H9 (cell line): ENCODE measurements around the gene PDE3A. TPM values are rescaled to one million over a fixed set of nuclear protein-coding genes. Genes with fewer than 3 reads are reported as not detected.

ENCODE experiments used
- DNase-seq: peaks from one replicate; pipeline ENCODE4 v3.0.0-alpha.2; 2017
- H2AFZ ChIP-seq: one replicate; pipeline ENCODE4 v1.6.1; 2013; ENCODE audit warnings: mild to moderate bottlenecking, low read length, control low read depth, moderate library complexity
- H2AK5ac ChIP-seq: 2 replicates; pipeline ENCODE4 v1.6.1; 2013; ENCODE audit warnings: low read length, control low read depth, mixed read lengths; ENCODE audit not compliant: insufficient read length
- H2BK120ac ChIP-seq: one replicate; pipeline ENCODE4 v1.6.1; 2013; ENCODE audit warnings: low read depth, mild to moderate bottlenecking, low read length, control low read depth, inconsistent platforms; ENCODE audit not compliant: poor library complexity, severe bottlenecking
- H2BK12ac ChIP-seq: 2 replicates; pipeline ENCODE4 v1.6.1; 2013; ENCODE audit warnings: low read length, control low read depth, mixed read lengths, low read depth; ENCODE audit not compliant: insufficient read length
- H2BK15ac ChIP-seq: 2 replicates; pipeline ENCODE4 v1.6.1; 2013; ENCODE audit warnings: low read depth, low read length, control low read depth
- H2BK20ac ChIP-seq: one replicate; pipeline ENCODE4 v1.6.1; 2013; ENCODE audit warnings: low read depth, mild to moderate bottlenecking, low read length, control low read depth, inconsistent platforms; ENCODE audit not compliant: poor library complexity, severe bottlenecking
- H2BK5ac ChIP-seq: 2 replicates; pipeline ENCODE4 v1.6.1; 2013; ENCODE audit warnings: low read length, control low read depth, mixed read lengths; ENCODE audit not compliant: insufficient read length
- H3K14ac ChIP-seq: 2 replicates; pipeline ENCODE4 v1.6.1; 2013; ENCODE audit warnings: low read length, control low read depth; ENCODE audit not compliant: insufficient read depth
- H3K18ac ChIP-seq: 2 replicates; pipeline ENCODE4 v1.6.1; 2013; ENCODE audit warnings: low read depth, mild to moderate bottlenecking, mixed read lengths, low read length, control low read depth; ENCODE audit not compliant: insufficient read length
- H3K23ac ChIP-seq: 2 replicates; pipeline ENCODE4 v1.6.1; 2013; ENCODE audit warnings: low read length, control low read depth, mixed read lengths, low read depth; ENCODE audit not compliant: insufficient read length
- H3K23me2 ChIP-seq: 2 replicates; pipeline ENCODE4 v1.6.1; 2013; ENCODE audit warnings: low read depth, mild to moderate bottlenecking, mixed read lengths, low read length, control low read depth; ENCODE audit not compliant: insufficient read length, poor library complexity, severe bottlenecking
- H3K27ac ChIP-seq: 2 replicates; pipeline ENCODE4 v1.5.1; 2013; ENCODE audit warnings: low read length, control low read depth, mixed read lengths, low read depth; ENCODE audit not compliant: insufficient read length
- H3K27me3 ChIP-seq: 2 replicates; pipeline ENCODE4 v1.6.1; 2013; ENCODE audit warnings: low read length, control low read depth, inconsistent platforms; ENCODE audit not compliant: insufficient read depth
- H3K4ac ChIP-seq: 2 replicates; pipeline ENCODE4 v1.6.1; 2013; ENCODE audit warnings: low read depth, mild to moderate bottlenecking, control low read depth, inconsistent platforms, low read length, moderate library complexity
- H3K4me1 ChIP-seq: 2 replicates; pipeline ENCODE4 v1.6.1; 2013; ENCODE audit warnings: low read length, control low read depth, inconsistent platforms; ENCODE audit not compliant: insufficient read depth
- H3K4me2 ChIP-seq: 2 replicates; pipeline ENCODE4 v1.6.1; 2013; ENCODE audit warnings: low read length, control low read depth, mixed read lengths; ENCODE audit not compliant: insufficient read length, insufficient read depth
- H3K56ac ChIP-seq: 2 replicates; pipeline ENCODE4 v1.6.1; 2013; ENCODE audit warnings: low read depth, mild to moderate bottlenecking, mixed read lengths, low read length, control low read depth; ENCODE audit not compliant: insufficient read length
- H3K79me1 ChIP-seq: 2 replicates; pipeline ENCODE4 v1.6.1; 2013; ENCODE audit warnings: low read depth, mild to moderate bottlenecking, moderate library complexity, low read length, control low read depth, inconsistent platforms; ENCODE audit not compliant: insufficient read depth, poor library complexity, severe bottlenecking
- H3K79me2 ChIP-seq: 2 replicates; pipeline ENCODE4 v1.6.1; 2013; ENCODE audit warnings: low read length, control low read depth, inconsistent platforms; ENCODE audit not compliant: insufficient read depth
- H3K9ac ChIP-seq: 2 replicates; pipeline ENCODE4 v1.6.1; 2013; ENCODE audit warnings: low read length, control low read depth, mixed read lengths; ENCODE audit not compliant: insufficient read length; ENCODE audit errors: extremely low read depth
- H3K9me3 ChIP-seq: one replicate; pipeline ENCODE4 v1.6.1; 2013; ENCODE audit warnings: low read depth, low read length, inconsistent platforms; ENCODE audit not compliant: control insufficient read depth
- H3T11ph ChIP-seq: one replicate; pipeline ENCODE4 v1.6.1; 2013; ENCODE audit warnings: mild to moderate bottlenecking, low read length, control low read depth, inconsistent platforms
- H4K20me1 ChIP-seq: one replicate; pipeline ENCODE4 v1.6.1; 2013; ENCODE audit not compliant: control insufficient read depth, insufficient read length, insufficient read depth
- H4K5ac ChIP-seq: 2 replicates; pipeline ENCODE4 v1.6.1; 2013; ENCODE audit warnings: low read depth, mild to moderate bottlenecking, mixed read lengths, low read length, control low read depth; ENCODE audit not compliant: insufficient read length
- H4K8ac ChIP-seq: replicated peaks from 2 replicates; pipeline ENCODE4 v1.6.1; 2013; ENCODE audit warnings: low read length, control low read depth, mixed read lengths, low read depth; ENCODE audit not compliant: insufficient read length
- H4K91ac ChIP-seq: 2 replicates; pipeline ENCODE4 v1.6.1; 2013; ENCODE audit warnings: low read depth, mild to moderate bottlenecking, moderate library complexity, mixed read lengths, low read length, control low read depth; ENCODE audit not compliant: insufficient read length
- H3K27ac Mint-ChIP-seq, 3 experiments: 2 replicates in 2 of 3; 3 replicates in 1 of 3; pipeline ENCODE4 v1.8.0; 2020 to 2021; ENCODE audit warnings: mixed read lengths in 3 of 3, mild to moderate bottlenecking in 1 of 3, moderate library complexity in 1 of 3
- H3K27me3 Mint-ChIP-seq: 2 replicates; pipeline ENCODE4 v1.8.0; 2021; ENCODE audit warnings: low read depth, mild to moderate bottlenecking, moderate library complexity, mixed read lengths
- H3K36me3 Mint-ChIP-seq, 3 experiments: 2 replicates in 2 of 3; 3 replicates in 1 of 3; pipeline ENCODE4 v1.8.0; 2020 to 2021; ENCODE audit warnings: low read depth in 3 of 3, mixed read lengths in 3 of 3; ENCODE audit not compliant: insufficient read depth in 1 of 3
- H3K4me1 Mint-ChIP-seq, 2 experiments: 2 replicates each; pipeline ENCODE4 v1.8.0; 2020; ENCODE audit warnings: mixed read lengths in 2 of 2
- H3K4me3 Mint-ChIP-seq, 2 experiments: 2 replicates in 1 of 2; 3 replicates in 1 of 2; pipeline ENCODE4 v1.8.0; 2020 to 2021; ENCODE audit warnings: mild to moderate bottlenecking in 2 of 2, mixed read lengths in 2 of 2, moderate library complexity in 1 of 2
- H3K9me3 Mint-ChIP-seq, 2 experiments: 2 replicates in 1 of 2; 3 replicates in 1 of 2; pipeline ENCODE4 v1.8.0; 2020; ENCODE audit warnings: mild to moderate bottlenecking in 2 of 2, mixed read lengths in 2 of 2, moderate library complexity in 1 of 2
- total RNA-seq: library from RNA; stranded (reverse); gene quantifications from 2 replicates; pipeline ENCODE4 v1.2.1, GENCODE V29; 2021
- TF ChIP-seq, protein P1 (sequence below): fragments of 200-600 bp; sonication (generic); conservative IDR thresholded peaks from 3 replicates; pipeline ENCODE4 v1.8.0; 2021; ENCODE audit warnings: antibody characterized with exemption, mild to moderate bottlenecking

The PDE3A gene
- total RNA-seq, 1 experiment from 2014 or later, result 3.0 TPM

DNA sequence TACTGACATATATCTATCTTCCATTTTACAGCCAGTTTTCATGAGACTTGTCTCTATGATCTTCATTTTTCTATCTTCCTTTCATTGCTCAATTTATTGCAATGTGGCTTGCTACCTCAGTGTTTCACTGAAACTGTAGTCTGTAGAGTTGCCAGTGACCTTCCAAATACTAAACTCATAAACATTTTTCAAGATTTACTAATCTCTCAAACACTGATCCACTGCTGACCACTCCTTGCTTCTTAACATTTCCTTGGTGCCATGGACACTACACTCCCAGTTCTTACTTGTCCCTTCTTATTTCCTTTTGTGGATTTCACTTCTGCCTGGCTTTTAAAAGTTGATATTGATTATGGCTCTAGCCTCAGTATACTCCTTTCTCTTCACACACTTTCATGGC is 231.4 kb downstream of the PDE3A start:
- Histone ChIP-seq H3K79me2 (no peaks in the 10 kb centered on the region), H3K9ac (no peak overlapping the region), H3K56ac (no peak overlapping the region), H3K14ac (no peak overlapping the region), H2BK12ac (no peak overlapping the region), H4K91ac (no peak overlapping the region), H3K18ac (no peak overlapping the region), H3K27ac (no peak overlapping the region), H3K4me2 (no peak overlapping the region), H3K4ac (no peak overlapping the region), H2BK15ac (no peak overlapping the region), H3K9me3 (no peaks in the 10 kb centered on the region), H3K79me1 (no peaks in the 10 kb centered on the region), H2BK5ac (no peak overlapping the region), H2BK120ac (no peak overlapping the region), H3K4me1 (no peaks in the 10 kb centered on the region), H2AFZ (no peak overlapping the region), H2BK20ac (no peak overlapping the region), H2AK5ac (no peak overlapping the region), H4K20me1 (no peaks in the 10 kb centered on the region), H3T11ph (no peak overlapping the region), H3K23ac (no peak overlapping the region), H3K27me3 (no peaks in the 10 kb centered on the region), H4K8ac (no peak overlapping the region), H4K5ac (no peak overlapping the region), H3K23me2 (no peaks in the 10 kb centered on the region)
- no peak overlapping the region for H3K4me3 Mint-ChIP-seq
- no peak for DNase-seq
- peaks cover 4 to 6% of the 10 kb centered on the region in 2 experiments; a peak in 3 of 4 replicates for H3K4me1 Mint-ChIP-seq
- H3K36me3 Mint-ChIP-seq, result no peaks in the 10 kb centered on the region
- no peaks in the 10 kb centered on the region for H3K27me3 Mint-ChIP-seq
- H3K27ac Mint-ChIP-seq, result no peak overlapping the region
- TF ChIP-seq, protein P1, sequence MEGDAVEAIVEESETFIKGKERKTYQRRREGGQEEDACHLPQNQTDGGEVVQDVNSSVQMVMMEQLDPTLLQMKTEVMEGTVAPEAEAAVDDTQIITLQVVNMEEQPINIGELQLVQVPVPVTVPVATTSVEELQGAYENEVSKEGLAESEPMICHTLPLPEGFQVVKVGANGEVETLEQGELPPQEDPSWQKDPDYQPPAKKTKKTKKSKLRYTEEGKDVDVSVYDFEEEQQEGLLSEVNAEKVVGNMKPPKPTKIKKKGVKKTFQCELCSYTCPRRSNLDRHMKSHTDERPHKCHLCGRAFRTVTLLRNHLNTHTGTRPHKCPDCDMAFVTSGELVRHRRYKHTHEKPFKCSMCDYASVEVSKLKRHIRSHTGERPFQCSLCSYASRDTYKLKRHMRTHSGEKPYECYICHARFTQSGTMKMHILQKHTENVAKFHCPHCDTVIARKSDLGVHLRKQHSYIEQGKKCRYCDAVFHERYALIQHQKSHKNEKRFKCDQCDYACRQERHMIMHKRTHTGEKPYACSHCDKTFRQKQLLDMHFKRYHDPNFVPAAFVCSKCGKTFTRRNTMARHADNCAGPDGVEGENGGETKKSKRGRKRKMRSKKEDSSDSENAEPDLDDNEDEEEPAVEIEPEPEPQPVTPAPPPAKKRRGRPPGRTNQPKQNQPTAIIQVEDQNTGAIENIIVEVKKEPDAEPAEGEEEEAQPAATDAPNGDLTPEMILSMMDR, result no peak
- no peaks in the 10 kb centered on the region for H3K9me3 Mint-ChIP-seq
